CD1c-positive myeloid dendritic cell (primary cell): ENCODE data around the gene ETV6.
A peak's percentile ranks its signal among the peaks of the same experiment; 100 is the strongest.

Experiments used
- DNase-seq: peaks from one replicate; pipeline ENCODE4 v3.0.0-alpha.2; 2016; ENCODE audit errors: extremely low spot score

ETV6 gene

GRCh38 chr12:11799502-11799873 is 150.0 kb downstream of the ETV6 start:
- no peak for DNase-seq

GRCh38 chr12:11801643-11802042 is 152.2 kb downstream of the ETV6 start:
- no peak for DNase-seq

GRCh38 chr12:11804130-11804529 is 154.7 kb downstream of the ETV6 start:
- DNase-seq = peak; percentile 45

DNA sequence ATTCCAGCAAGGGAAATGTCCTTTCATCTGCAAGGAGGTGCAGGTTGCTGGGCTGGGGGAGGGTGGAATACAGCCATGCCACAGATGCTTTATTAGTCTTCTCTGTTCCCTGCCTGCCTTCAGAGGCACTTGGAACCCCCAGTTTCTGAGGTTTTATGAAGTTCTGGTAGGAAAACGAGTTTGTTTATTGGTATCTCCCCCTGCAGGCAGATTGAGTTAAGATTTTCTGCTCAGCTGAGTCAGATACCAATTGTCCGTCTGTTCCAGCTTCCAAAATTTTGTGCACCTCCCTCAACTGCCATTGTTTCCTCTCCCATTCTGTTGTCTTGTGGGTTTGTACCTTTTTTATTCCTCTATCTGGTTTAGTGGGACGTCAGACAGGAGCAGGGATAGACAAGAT is 155.6 kb downstream of the ETV6 start:
- DNase-seq = no peak

- DNase-seq = no peak
Measured at GRCh38 chr12:11805680-11806079, 156.2 kb downstream of the ETV6 start.

DNA sequence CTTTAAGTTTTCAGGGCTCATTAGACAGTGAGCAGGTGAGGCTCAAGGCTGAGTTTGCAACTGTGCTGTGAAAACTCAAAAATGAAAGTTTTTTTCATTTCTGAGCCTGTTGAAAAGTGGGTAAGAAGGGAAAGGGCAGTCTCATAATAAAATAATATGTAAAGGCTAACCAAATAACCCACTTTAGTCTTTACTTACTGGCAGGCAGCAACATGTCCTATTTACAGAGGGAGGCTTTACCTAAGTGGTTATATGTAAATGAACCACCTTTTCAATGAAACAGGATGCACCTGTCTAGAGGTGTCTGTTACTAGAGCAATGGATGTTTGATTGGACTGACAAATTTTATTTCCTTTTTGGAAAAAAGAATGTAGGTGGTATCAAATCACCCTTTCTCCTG is 158.0 kb downstream of the ETV6 start:
- no peak for DNase-seq

- DNase-seq = peak; percentile 37
Measured at GRCh38 chr12:11808931-11809330, 159.5 kb downstream of the ETV6 start.

- peak; percentile 72 for DNase-seq
Measured at GRCh38 chr12:11810206-11810545, 160.7 kb downstream of the ETV6 start.

- DNase-seq = no peak
Measured at GRCh38 chr12:11811008-11811407, 161.5 kb downstream of the ETV6 start.

GRCh38 chr12:11812241-11812585 is 162.7 kb downstream of the ETV6 start:
- no peak for DNase-seq

DNA sequence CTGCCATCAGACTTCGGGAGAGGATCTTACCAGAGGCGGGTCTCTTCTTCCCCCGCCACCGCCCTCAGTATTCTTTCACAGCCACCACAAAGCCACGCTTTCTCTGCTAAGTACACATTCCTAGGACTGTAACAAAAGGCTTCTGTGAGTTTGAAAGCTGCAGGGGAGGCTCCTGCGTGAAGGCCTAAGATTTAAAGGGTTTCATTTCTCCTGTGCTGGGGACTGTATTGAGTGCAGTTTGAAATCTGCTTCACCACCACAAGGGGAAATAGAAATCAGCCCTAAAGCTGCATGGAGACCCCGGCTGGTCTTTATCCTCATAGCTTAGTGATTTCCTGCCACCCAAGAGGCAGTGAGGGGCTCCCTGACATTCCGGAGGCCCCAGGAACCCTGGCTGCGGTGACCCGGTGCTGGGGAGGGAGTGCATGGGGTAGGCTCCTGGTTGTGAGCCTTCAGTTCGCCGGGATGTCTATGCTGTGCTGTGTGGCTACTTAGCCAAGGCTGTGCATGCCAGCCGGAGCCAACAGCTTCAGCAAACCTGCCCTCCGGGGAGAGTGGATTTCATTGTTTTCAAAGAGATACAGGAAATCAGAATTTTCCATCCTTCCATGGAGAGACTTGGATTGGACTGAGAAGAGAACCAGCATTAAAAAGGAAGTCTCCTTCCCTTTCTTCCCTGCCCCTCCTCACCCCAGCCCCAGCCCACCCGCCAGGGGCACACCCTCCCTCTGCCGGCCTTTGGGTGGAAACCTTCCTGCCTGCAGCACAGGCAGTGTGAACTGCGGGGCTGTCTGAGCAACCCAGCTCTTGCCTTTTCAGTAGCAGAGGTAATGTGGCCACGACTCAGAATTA is 163.3 kb downstream of the ETV6 start:
- peak; percentile 60 for DNase-seq

GRCh38 chr12:11813438-11813813 is 164.0 kb downstream of the ETV6 start:
- no peak for DNase-seq

DNA sequence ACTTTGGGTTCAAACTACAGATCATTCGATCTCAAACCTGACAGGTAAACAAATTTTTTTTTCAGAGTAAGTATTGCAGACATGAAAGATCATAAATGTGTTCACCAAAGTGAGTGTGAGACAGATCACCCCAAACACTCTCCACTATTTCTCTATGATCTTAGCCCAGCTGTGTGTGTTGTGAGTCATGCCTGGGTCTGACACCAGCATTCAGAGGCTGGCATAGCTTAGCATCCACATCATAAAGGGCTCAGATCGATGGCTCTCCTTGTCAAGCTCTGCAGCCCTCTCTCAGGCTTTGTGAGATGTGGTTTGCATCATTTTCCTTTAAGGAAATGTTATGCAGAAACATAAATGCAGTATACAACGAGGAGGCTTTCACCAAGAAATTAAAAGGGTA is 164.9 kb downstream of the ETV6 start:
- DNase-seq = no peak

DNA sequence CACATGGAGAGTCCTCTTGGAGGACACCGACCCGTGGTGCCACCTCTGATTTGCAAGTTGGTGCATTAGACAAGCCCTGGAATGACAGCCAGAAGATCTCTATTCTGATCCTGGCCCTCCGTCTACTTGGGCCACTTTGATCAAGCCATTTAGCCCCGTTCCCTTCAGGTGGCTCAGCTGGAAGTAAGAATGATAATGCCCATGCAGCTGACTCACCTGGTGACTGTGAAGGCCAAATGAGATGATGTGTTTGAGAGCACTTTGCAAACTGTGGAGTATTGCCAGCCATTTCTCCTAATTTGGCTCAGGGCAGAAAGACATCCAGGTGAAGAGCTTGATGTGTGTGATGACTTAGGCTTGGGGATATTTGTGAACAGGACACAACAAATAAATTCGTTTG is 165.9 kb downstream of the ETV6 start:
- DNase-seq = no peak

DNA sequence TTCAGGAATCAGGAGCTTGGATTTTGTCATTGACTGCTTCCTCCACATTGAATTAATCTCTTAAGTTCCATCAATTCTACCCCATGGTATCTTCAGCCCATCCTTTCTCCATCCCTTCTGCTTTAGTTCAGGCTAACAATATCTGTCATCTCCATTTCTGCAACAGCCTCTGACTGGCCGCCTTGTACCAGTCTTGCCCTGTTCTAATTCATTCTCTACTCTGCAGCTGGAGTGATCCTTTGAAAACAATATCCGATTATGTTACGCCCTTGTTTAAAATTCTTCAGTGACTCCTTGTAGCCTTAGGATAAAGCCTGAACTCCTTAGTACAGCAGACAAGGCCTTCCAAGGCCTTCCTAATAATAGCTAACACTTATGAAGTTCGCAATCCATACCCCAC is 170.2 kb downstream of the ETV6 start:
- DNase-seq = no peak

DNA sequence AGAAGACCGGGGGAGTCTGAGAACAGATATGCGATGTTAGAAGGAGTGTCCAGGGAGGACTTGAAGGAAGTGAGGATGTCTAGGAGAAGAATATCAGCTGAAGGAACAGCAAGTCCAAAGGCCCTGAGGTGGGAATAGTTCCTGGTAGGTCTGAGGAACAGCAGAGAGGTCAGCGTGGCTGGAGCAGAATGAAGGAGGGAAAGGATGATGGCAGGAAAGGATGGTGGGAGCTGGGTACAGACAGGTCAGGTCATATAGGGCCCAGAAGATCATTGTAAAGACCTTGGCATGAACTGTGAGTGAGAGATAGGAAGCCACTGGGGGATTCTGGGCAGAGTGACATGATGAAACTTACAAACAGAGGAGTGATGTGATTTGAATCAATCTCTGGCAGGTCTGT is 171.0 kb downstream of the ETV6 start:
- no peak for DNase-seq

- DNase-seq = no peak
Measured at GRCh38 chr12:11821386-11822080, 172.1 kb downstream of the ETV6 start.

GRCh38 chr12:11822081-11822834 is 172.8 kb downstream of the ETV6 start:
- DNase-seq = peak; percentile 41

DNA sequence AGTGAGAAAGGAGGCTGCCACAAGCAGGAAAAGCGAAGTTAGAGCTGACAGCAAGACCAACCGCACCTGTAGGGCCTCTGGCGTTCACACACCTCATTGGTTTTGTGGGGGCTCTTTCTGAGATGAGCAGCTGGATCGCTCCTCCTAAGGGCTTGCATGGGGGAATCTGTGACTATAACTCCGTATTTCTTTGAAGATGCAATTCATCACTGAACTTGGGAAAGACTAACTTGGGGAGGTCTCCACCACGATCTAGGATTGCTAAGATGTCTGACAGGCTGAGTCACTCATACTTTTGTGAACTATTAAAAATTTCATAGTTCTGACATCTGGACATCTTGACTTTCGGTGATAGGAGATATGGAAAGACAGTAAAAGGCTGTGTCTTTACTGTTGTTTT is 173.6 kb downstream of the ETV6 start:
- DNase-seq = no peak

GRCh38 chr12:11823593-11823992 is 174.1 kb downstream of the ETV6 start:
- no peak for DNase-seq

DNA sequence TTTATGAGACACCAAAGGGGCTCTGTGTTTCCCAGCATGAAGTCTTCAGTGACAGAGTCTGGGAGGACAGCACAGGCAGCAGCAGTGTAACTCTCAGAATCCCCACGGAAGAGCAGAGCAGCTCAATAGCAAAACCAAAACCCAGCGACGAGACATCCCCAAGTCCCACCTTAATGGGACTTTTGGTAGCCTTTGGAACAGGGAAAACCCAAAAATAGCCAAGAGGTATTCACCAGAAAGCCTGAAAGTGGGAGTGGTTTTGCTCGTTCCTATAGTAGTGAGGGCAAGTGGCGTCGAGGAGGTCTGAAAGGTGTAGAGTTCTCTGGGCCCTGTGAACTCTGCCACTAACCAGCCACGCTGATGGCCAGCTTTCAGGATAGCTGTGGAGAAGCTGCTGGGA is 174.6 kb downstream of the ETV6 start:
- no peak for DNase-seq

DNA sequence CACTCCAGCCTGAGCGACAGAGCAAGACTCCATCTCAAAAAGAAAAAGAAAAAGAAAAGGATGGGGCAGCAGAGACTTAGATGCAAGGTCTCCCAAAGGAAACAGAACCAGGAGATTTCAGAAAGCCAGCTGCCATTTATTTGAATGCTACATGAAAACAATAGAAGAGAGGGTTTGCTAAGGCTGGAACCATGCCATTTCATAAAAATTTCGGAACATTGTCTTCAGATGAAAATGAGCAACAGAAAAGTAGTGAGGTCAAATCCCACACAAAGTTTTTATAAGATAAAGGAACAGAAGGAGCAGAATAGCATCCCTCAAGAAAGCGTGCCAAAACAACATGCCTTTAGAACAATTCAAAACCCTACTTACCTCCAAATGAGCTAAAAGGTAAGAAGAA is 175.3 kb downstream of the ETV6 start:
- no peak for DNase-seq

- no peak for DNase-seq
Measured at GRCh38 chr12:11825278-11825677, 175.8 kb downstream of the ETV6 start.
